Tibial nerve (tissue), 4 donors: ENCODE data around the gene TMEM218.

Experiments used
- EP300 ChIP-seq, 2 donors: sonication (generic); formaldehyde crosslinking; IDR thresholded peaks; one replicate each; pipeline ENCODE4 v1.6.1; 2017; ENCODE audit warnings: antibody characterized with exemption in 2 of 2, mild to moderate bottlenecking in 1 of 2
- TF ChIP-seq, protein P1 (sequence below), 5 experiments: fragments of 200-600 bp in 3 of 5; fragments of 450-650 bp in 2 of 5; sonication (generic) in 3 of 5; IDR thresholded peaks; one replicate each; pipeline ENCODE4 v1.5.1; 2016 to 2019; ENCODE audit warnings: antibody characterized with exemption in 5 of 5, mild to moderate bottlenecking in 3 of 5, moderate library complexity in 2 of 5

DNA sequence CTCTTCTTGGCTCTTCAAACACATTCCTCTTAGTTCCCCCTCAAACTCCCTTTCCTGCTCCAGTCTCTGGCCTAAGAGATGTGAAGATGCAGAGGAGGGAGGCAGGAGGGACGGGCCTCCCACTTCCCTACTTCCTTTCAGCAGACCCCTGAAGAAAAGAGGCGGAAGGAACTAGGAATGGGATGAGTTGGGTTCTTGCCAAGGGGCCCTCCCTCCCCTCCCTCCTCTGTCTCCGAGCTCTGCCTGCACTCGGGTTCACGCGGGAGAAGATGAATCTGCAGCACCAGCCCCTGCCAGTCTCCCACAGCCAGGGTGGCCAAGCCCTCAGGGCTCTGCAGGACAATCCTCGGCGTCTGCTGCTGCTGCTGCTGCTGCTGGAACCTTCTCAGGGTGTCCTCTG, 28.8 kb upstream of the TMEM218 start:
- TF ChIP-seq, protein P1, sequence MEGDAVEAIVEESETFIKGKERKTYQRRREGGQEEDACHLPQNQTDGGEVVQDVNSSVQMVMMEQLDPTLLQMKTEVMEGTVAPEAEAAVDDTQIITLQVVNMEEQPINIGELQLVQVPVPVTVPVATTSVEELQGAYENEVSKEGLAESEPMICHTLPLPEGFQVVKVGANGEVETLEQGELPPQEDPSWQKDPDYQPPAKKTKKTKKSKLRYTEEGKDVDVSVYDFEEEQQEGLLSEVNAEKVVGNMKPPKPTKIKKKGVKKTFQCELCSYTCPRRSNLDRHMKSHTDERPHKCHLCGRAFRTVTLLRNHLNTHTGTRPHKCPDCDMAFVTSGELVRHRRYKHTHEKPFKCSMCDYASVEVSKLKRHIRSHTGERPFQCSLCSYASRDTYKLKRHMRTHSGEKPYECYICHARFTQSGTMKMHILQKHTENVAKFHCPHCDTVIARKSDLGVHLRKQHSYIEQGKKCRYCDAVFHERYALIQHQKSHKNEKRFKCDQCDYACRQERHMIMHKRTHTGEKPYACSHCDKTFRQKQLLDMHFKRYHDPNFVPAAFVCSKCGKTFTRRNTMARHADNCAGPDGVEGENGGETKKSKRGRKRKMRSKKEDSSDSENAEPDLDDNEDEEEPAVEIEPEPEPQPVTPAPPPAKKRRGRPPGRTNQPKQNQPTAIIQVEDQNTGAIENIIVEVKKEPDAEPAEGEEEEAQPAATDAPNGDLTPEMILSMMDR (IDR thresholded peaks at IDR 0.05), result no peak
- no peak for TF ChIP-seq EP300 (IDR thresholded peaks at IDR 0.05)
